Activated CD8-positive, alpha-beta memory T cell treated with anti-CD3 and anti-CD28 coated beads, Interleukin-2, amount 50 U/mL, for 48 hours (primary cell): ENCODE data around the gene KRI1.
"Not testable (repeated sequence)": the region's sequence is repeated elsewhere in the genome, so short reads cannot be mapped to it uniquely, and the experiment has no call there.

Experiments used
- DNase-seq: peaks from one replicate; pipeline ENCODE4 v3.0.0-alpha.2; 2020

KRI1 gene

GRCh38 chr19:10574462-10574861 lies 8.7 kb upstream of the KRI1 start:
- DNase-seq: no peak

- not testable (repeated sequence) for DNase-seq
Measured at GRCh38 chr19:10573793-10574192, 8.0 kb upstream of the KRI1 start.

GRCh38 chr19:10568826-10569651 lies 3.2 kb upstream of the KRI1 start, which contains the start of gene CDKN2D:
Gene CDKN2D, minus strand, starts transcription at chr19:10568979. Its CDS starts 326 bp downstream, at chr19:10568653.
- peak; percentile 99 for DNase-seq

GRCh38 chr19:10568062-10568825 lies 2.4 kb upstream of the KRI1 start:
- peak; percentile 82 for DNase-seq

GRCh38 chr19:10567656-10568055 lies 1.8 kb upstream of the KRI1 start:
- DNase-seq: no peak

- DNase-seq: peak; percentile 78
Measured at GRCh38 chr19:10566658-10567410, 1.0 kb upstream of the KRI1 start.

GRCh38 chr19:10566408-10566657 lies 523 bp upstream of the KRI1 start:
- no peak for DNase-seq

- peak; percentile 77 for DNase-seq
Measured at GRCh38 chr19:10565028-10565566, 713 bp downstream of the KRI1 start.

GRCh38 chr19:10562609-10563008 lies 3.2 kb downstream of the KRI1 start:
- DNase-seq: no peak

GRCh38 chr19:10560154-10560553 lies 5.7 kb downstream of the KRI1 start:
- no peak for DNase-seq

- DNase-seq: no peak
Measured at GRCh38 chr19:10557603-10558197, 8.1 kb downstream of the KRI1 start.

GRCh38 chr19:10555610-10555973 lies 10.2 kb downstream of the KRI1 start:
- no peak for DNase-seq

- no peak for DNase-seq
Measured at GRCh38 chr19:10554760-10555609, 10.8 kb downstream of the KRI1 start.

GRCh38 chr19:10553943-10554381 lies 11.8 kb downstream of the KRI1 start:
- DNase-seq: peak; percentile 79

GRCh38 chr19:10553087-10553667 lies 12.6 kb downstream of the KRI1 start:
- DNase-seq: no peak

GRCh38 chr19:10552510-10553053 lies 13.2 kb downstream of the KRI1 start:
- peak; percentile 73 for DNase-seq

GRCh38 chr19:10551698-10552301 lies 14.0 kb downstream of the KRI1 start:
- DNase-seq: no peak

GRCh38 chr19:10551006-10551405 lies 14.8 kb downstream of the KRI1 start:
- DNase-seq: not testable (repeated sequence)

GRCh38 chr19:10550336-10550735 lies 15.5 kb downstream of the KRI1 start:
- DNase-seq: no peak

- DNase-seq: no peak
Measured at GRCh38 chr19:10549733-10550132, 16.1 kb downstream of the KRI1 start.
